8988T (cell line): ENCODE measurements around the gene CCDC92B.
A peak's percentile ranks its signal among the peaks of the same experiment; 100 is the strongest.
"Not testable (repeated sequence)": the region's sequence is repeated elsewhere in the genome, so short reads cannot be mapped to it uniquely, and the experiment has no call there.

Experiments used
- DNase-seq: peaks from one replicate; pipeline ENCODE4 v3.0.0; 2011

Gene CCDC92B

DNA sequence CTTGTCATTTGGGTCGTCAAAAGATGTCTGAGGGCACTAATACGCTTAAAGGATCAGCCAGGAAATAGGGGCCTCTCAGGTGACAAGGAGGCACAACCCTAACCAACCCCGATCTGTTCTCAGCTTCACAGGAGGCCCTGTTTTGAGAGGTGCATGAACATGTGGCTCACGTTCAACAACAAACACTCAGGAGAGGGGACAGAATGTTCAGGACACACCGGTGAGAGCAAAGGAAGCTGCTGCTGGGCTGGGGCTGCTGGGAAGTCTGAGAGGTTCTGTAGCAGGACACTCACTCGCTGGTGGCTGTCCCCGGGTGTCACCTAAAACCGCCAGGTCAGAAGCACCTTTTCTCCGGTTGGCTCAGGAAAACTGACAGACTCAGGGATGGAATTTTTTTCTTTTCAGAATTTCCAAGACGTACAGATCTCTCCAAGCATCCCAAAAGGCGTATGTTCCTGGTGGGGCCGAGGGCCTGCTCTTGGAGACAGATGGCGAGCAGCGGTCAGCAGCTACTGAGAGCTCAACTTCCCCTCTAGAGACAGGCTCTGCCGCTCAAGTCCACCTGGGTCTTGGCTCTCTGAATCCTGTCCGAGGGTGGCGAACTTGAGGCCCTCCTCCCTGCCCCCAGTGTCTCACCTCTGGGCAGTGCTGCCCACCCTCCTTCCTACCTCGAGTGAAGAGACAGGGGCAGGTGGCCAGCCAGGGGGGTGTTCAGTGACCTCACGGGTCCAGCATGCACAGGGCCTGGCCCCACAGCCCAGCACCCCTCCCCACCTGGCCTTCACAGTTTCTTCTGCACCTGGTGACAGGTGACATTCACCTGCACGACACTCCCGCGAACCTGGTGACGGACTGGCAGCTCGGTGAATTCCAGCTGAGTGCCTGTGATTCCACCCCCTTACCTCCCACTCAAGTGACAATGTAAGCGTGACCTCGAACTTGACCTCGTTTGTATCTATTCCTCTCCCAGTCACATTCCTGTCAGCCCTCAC is 60.8 kb downstream of the CCDC92B start:
- peak; percentile 10 for DNase-seq

DNA sequence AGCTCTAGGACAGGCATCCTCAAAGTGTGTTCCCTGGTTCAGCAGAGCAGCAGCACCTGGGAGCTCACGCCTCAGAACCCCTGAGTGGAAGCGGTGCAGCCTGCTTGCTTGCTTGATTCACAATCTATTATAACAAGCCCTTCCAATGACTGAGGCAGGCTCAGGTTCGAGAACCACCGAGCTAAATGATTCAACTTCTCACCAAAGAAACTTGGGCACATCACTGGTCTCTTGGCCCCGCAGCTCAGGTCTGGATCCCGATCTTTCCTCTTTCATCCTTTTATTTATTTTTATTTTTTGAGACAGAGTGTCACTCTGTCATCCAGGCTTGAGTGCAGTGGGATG is 62.4 kb downstream of the CCDC92B start:
- DNase-seq, result no peak

DNA sequence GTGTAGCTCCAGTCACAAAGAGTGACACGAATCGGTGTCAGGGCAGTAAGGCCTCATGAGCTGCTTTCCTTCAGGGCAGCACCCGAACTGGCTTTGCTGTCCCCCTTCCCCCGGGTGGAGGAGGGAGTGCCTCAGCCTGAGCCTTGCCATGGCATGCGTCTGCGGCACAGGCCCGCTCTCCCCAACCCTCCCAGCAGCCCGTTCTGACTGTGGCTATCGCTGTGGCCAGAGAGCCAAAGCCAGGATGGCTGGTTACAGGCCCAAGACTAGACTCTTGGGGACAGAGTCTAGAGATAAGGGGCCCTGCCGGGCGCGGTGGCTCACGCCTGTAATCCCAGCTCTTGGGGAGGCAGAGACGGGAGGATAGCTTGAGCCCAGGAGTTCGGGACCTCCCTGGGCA is 63.8 kb downstream of the CCDC92B start:
- DNase-seq, result no peak

DNA sequence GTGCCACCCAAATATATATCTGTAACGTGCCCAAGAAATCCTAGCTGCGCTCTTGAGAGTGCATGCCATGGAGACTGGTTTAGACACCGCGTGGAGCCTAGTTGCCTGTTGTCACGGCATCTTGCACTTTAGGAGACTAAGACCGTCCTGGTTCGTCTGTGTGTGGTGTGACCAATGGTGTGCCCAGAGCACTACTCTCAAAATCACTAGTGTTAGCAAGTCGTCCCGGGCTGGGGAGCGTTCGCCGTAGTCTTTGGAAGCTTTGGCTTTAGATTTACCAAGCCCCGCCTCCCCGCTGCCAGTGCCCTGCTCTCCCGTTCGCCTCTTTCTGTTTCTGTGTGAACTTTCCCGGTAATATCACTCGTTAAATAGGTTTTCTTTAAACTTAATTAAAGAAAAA is 64.9 kb downstream of the CCDC92B start:
- DNase-seq, result no peak

DNA sequence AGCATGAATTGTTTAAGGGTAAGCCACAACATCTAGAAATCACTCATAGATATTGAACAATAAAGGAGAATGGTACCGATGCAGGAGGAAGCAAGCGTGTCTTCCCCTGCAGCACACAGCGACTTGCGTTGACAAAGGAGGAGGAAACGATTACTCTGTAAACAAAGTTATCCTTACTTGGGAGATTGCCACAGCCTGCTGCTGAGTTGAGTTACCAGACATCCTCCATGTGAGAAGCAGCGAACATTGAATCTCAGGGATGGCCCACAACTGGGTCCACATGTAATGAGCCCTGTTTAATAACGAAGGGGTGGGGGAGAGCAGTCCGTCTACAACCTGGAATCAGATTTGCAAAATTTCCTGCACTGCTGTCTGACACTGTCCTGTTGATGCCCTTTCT is 65.5 kb downstream of the CCDC92B start:
- no peak for DNase-seq

DNA sequence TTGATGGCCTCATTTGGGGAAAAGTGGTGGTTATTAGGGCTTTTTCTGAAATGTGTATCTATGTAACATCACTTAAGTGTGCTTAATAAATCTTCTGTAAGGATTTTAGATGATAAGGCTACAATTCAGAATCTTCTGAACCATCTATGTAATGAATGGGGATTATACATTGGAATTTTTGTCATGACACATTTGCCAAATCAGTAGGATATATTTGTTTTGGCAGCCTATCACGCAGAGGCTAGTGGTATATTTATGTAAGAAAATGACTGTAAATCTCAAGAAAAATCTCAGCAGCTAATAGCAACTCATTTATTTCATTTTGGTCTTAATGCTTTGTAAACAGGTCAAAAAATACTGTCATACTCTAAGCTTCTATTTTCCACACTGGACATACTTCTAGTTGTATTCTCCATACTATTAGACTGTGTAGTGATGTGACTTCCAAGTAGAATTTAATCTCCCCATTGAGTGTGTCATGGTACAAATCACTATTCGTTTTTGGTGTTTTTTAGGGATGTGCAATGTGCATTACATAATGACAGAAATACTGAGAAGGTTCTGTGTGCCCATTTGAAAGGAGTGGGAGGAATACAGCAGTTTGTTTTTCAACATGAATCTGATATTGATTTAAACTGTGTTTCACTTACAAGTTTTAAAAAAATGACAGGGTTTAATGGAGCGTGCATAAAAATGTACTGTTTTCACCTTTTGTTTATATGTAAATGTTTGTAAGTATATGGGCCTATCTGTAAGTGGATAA is 67.1 kb downstream of the CCDC92B start:
- no peak for DNase-seq

DNA sequence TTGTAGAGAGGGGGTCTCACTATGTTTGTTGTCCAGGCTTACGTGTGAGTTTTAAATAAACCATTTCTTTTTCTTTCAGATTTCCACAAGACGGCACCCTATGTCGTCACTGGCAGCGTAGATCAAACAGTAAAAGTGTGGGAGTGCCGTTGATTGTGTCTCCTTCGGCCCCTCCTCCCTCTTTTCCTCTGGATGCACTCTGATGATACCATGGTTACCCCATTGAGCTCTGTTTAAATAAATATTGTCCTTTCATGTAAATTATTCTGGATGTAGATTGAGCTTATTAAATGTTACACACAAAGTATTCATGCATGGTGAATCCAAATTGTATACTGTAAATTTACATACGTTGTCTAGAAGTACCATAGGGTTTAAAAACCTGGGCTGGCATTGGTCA is 67.8 kb downstream of the CCDC92B start:
- DNase-seq, result no peak

DNA sequence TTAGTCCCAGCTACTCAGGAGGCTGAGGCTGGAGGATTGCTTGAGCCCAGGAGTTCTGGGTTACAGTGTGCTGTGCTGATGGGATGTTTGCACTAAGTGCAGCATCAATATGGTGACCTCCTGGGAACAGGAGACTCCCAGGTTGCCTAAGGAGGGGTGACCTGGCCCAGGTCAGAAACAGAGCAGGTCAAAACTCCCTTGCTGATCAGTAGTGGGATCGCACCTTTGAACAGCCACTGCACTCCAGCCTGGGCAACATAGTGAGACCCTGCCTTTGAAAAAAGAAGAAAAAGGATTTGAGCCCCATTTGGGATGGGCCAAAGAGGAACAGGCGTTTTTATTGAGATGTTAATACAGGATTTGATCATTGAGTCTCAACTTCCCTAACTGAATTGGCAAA is 68.5 kb downstream of the CCDC92B start:
- no peak for DNase-seq

DNA sequence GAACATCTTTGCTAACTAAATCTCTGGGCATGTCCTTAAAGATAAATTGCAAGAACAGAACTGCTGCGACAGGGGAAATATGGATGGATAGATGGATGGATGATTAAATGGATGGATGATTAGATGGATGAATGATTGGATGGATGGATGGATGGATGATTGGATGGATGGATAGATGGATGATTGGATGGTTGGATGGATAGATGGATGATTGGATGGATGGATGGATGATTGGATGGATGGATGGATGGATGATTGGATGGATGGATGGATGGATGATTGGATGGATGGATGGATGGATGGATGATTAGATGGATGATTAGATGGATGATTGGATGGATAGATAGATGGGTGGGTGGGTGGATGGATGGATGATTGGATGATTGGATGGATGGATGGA is 70.2 kb downstream of the CCDC92B start:
- DNase-seq, result not testable (repeated sequence)
